Caco-2 (cell line): ENCODE results near the gene DEFB132. TPM values are rescaled to one million over a fixed set of nuclear protein-coding genes. Genes with fewer than 3 reads are reported as not detected.
"Not testable (repeated sequence)": the region's sequence is repeated elsewhere in the genome, so short reads cannot be mapped to it uniquely, and the experiment has no call there.

ENCODE experiments used
- BruUV-seq: library from RNA; stranded (reverse); fragments of 400-500 nt; replicated peaks from 2 replicates; lab custom pipeline; 2021; lab: Mats Ljungman, UMichigan
- CTCF ChIA-PET: fragments of 300-600 bp; sonication (Branson Sonifier 250); formaldehyde crosslinking; loops from one replicate; lab custom pipeline; 2022; ENCODE audit warnings: antibody characterized with exemption; lab: Charles Lee
- POLR2A ChIA-PET: fragments of 300-600 bp; sonication (Branson Sonifier 250); formaldehyde crosslinking; loops from one replicate; lab custom pipeline; 2022; ENCODE audit warnings: antibody characterized with exemption; lab: Charles Lee
- DNase-seq, 2 experiments: peaks; one replicate each; pipeline versions ENCODE4 v3.0.0 to v3.0.0-alpha.2; 2020 to 2022
- H3K27me3 ChIP-seq: replicated peaks from 2 replicates; pipeline ENCODE4 v1.6.0; 2011; ENCODE audit warnings: low read length; ENCODE audit not compliant: control insufficient read depth, insufficient read depth
- H3K36me3 ChIP-seq: 2 replicates; pipeline ENCODE4 v1.5.1; 2011; ENCODE audit warnings: low read length; ENCODE audit not compliant: control insufficient read depth, insufficient read depth
- H3K4me1 ChIP-seq: fragments of 250-450 bp; sonication (Bioruptor Pico); 2 replicates; pipeline ENCODE4 v1.5.1; 2020; ENCODE audit warnings: mild to moderate bottlenecking
- H3K4me3 ChIP-seq: 2 replicates; pipeline ENCODE4 v1.5.1; 2011; ENCODE audit warnings: low read depth, mild to moderate bottlenecking, control low read depth, low read length
- H3K9me3 ChIP-seq: fragments of 250-450 bp; sonication (Bioruptor Pico); 2 replicates; pipeline ENCODE4 v1.5.1; 2020; ENCODE audit warnings: mild to moderate bottlenecking, moderate library complexity
- H3K27ac Mint-ChIP-seq: one replicate; pipeline ENCODE4 v1.8.0; 2022; ENCODE audit warnings: mixed read lengths; ENCODE audit not compliant: unreplicated experiment
- H3K27me3 Mint-ChIP-seq: one replicate; pipeline ENCODE4 v1.8.0; 2022; ENCODE audit warnings: mixed read lengths; ENCODE audit not compliant: insufficient read depth, unreplicated experiment
- H3K36me3 Mint-ChIP-seq: one replicate; pipeline ENCODE4 v1.8.0; 2022; ENCODE audit warnings: mild to moderate bottlenecking, mixed read lengths; ENCODE audit not compliant: insufficient read depth, unreplicated experiment
- H3K4me1 Mint-ChIP-seq: one replicate; pipeline ENCODE4 v1.8.0; 2022; ENCODE audit warnings: low read depth, mixed read lengths; ENCODE audit not compliant: unreplicated experiment
- H3K4me3 Mint-ChIP-seq: one replicate; pipeline ENCODE4 v1.8.0; 2022; ENCODE audit warnings: mild to moderate bottlenecking, moderate library complexity, mixed read lengths; ENCODE audit not compliant: unreplicated experiment
- H3K9me3 Mint-ChIP-seq: one replicate; pipeline ENCODE4 v1.8.0; 2022; ENCODE audit warnings: mixed read lengths; ENCODE audit not compliant: unreplicated experiment
- intact Hi-C: fragments of 100-400 bp; cut with micrococcal nuclease; formaldehyde crosslinking; loops from one replicate; pipeline ENCODE4 v1.10.0; 2022; ENCODE audit not compliant: unreplicated experiment
- total RNA-seq: library from RNA; stranded (reverse); gene quantifications from 2 replicates; pipeline ENCODE4 v1.2.3, GENCODE V29; 2022
- TF ChIP-seq, protein P1 (sequence below), 2 experiments: fragments of 200-600 bp in 1 of 2; IDR thresholded peaks; 1 replicate in 1 of 2; 2 replicates in 1 of 2; pipeline versions ENCODE4 v1.5.1 to v1.8.0; 2011 to 2022; ENCODE audit warnings: antibody characterized with exemption in 1 of 2, control low read depth in 1 of 2, inconsistent platforms in 1 of 2, low read depth in 1 of 2, low read length in 1 of 2, mild to moderate bottlenecking in 1 of 2, moderate library complexity in 1 of 2; ENCODE audit not compliant: insufficient read depth in 1 of 2, severe bottlenecking in 1 of 2, unreplicated experiment in 1 of 2

Gene DEFB132
- total RNA-seq, 1 experiment from 2014 or later = not detected

DNA sequence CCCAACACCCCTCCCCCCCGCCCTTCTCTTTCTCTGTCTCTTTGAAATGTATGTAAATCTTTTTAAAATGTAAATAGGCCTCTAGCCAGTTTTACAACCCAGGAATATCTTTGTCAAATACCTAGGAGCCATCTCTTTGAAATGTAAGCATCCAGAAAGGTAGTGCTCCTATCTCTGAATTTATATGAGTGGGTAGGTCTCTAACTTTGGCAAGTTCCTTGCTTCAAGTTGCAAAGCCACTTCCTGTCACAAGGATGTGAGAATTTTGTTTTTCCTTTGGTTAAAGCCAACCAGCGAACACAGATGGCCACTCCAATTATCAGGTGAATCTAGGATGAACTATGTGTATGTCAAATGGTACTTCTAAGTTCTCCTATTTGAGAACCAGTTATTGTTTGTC, 6.2 kb upstream of the DEFB132 start:
- DNase-seq = peak in 1 of 2 experiments; percentile 13
- H3K4me3 ChIP-seq = no peak overlapping the region
- H3K9me3 ChIP-seq = peaks cover 43% of the 10 kb centered on the region
- Mint-ChIP-seq H3K27ac (no peak overlapping the region), H3K9me3 (peaks cover 37% of the 10 kb centered on the region), H3K4me1 (no peaks in the 10 kb centered on the region), H3K4me3 (no peak overlapping the region), H3K27me3 (no peaks in the 10 kb centered on the region), H3K36me3 (peaks cover 5% of the 10 kb centered on the region)
- intact Hi-C loops = no loop called here
- CTCF ChIA-PET = no interaction called here
- peaks cover 16% of the 10 kb centered on the region for H3K4me1 ChIP-seq
- no TSS peak for BruUV-seq
- H3K36me3 ChIP-seq = no peaks in the 10 kb centered on the region
- TF ChIP-seq, protein P1, sequence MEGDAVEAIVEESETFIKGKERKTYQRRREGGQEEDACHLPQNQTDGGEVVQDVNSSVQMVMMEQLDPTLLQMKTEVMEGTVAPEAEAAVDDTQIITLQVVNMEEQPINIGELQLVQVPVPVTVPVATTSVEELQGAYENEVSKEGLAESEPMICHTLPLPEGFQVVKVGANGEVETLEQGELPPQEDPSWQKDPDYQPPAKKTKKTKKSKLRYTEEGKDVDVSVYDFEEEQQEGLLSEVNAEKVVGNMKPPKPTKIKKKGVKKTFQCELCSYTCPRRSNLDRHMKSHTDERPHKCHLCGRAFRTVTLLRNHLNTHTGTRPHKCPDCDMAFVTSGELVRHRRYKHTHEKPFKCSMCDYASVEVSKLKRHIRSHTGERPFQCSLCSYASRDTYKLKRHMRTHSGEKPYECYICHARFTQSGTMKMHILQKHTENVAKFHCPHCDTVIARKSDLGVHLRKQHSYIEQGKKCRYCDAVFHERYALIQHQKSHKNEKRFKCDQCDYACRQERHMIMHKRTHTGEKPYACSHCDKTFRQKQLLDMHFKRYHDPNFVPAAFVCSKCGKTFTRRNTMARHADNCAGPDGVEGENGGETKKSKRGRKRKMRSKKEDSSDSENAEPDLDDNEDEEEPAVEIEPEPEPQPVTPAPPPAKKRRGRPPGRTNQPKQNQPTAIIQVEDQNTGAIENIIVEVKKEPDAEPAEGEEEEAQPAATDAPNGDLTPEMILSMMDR (IDR thresholded peaks at IDR 0.05; ENCODE audit: insufficient read depth in 1 of 2, low read depth in 1 of 2, low read length in 1 of 2, severe bottlenecking in 1 of 2, unreplicated experiment in 1 of 2) = no peak
- POLR2A ChIA-PET = no interaction called here
- no peaks in the 10 kb centered on the region for H3K27me3 ChIP-seq

DNA sequence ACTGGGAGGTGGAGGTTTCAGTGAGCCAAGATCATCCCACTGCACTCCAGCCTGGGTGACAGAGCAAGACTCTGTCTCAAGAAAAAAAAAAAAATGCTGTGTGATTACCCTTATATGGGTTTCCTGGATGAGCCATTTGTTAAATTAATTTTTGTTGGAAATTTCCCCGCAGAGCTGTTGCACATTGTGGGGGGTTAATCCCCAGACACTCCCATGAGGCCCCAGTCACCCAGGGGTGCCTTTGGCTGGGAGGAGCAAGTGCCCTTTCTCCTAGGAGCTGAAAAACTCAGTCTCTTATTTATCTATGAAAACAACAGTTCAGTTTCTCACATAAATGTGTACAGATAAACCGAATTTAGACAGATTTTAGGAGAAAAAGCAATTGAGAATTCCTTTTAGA, 4.7 kb upstream of the DEFB132 start:
- TF ChIP-seq, protein P1 (IDR thresholded peaks at IDR 0.05; ENCODE audit: insufficient read depth in 1 of 2, low read depth in 1 of 2, low read length in 1 of 2, severe bottlenecking in 1 of 2, unreplicated experiment in 1 of 2) = no peak
- no peaks in the 10 kb centered on the region for H3K27me3 ChIP-seq
- Mint-ChIP-seq H3K4me1 (no peaks in the 10 kb centered on the region), H3K27ac (peak overlapping the region; percentile 53), H3K36me3 (no peaks in the 10 kb centered on the region), H3K4me3 (no peak overlapping the region), H3K9me3 (peaks cover 23% of the 10 kb centered on the region), H3K27me3 (no peaks in the 10 kb centered on the region)
- peaks cover 16% of the 10 kb centered on the region for H3K4me1 ChIP-seq
- DNase-seq = no peak
- POLR2A ChIA-PET = no interaction called here
- BruUV-seq = no TSS peak
- CTCF ChIA-PET = interaction anchor here (0.8 kb wide), 1 partner anchor 13 kb away, joined by 3 read pairs; no protein-coding TSS in a partner anchor
- intact Hi-C loops = no loop called here
- H3K9me3 ChIP-seq = peaks cover 34% of the 10 kb centered on the region
- H3K4me3 ChIP-seq = no peak overlapping the region
- H3K36me3 ChIP-seq = no peaks in the 10 kb centered on the region

DNA sequence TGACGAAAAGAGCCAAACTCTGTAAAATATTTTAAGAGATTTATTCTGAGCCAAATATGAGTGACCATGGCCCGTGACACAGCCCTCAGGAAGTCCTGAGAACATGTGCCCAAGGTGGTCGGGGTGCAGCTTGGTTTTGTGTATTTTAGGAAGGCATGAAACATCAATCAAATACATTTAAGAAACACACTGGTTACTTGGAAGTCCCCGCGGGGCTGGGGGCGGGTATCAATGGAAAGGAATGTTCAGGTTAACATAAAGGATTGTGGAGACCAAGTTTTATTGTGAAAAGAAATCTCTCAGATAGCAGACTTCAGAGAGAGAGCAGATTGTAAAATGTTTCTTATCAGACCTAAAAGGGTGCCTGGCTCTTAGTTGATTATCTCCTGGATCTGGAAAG, 4.1 kb upstream of the DEFB132 start:
- Histone ChIP-seq H3K9me3 (peaks cover 30% of the 10 kb centered on the region), H3K4me1 (peaks cover 16% of the 10 kb centered on the region)
- H3K4me3 ChIP-seq, H3K27me3 Mint-ChIP-seq, intact Hi-C loops, H3K36me3 ChIP-seq, H3K27me3 ChIP-seq, H3K36me3 Mint-ChIP-seq, H3K4me3 Mint-ChIP-seq, POLR2A ChIA-PET, BruUV-seq, H3K4me1 Mint-ChIP-seq: not testable (repeated sequence)
- DNase-seq = peak; percentile 68 to 76
- CTCF ChIA-PET = interaction anchor here (0.8 kb wide), 1 partner anchor 13 kb away, joined by 3 read pairs; no protein-coding TSS in a partner anchor
- Mint-ChIP-seq H3K27ac (peak overlapping the region; percentile 53), H3K9me3 (peaks cover 23% of the 10 kb centered on the region)
